ENCODE measurements around the gene SZRD1.

- TF ChIP-seq, protein P1, sequence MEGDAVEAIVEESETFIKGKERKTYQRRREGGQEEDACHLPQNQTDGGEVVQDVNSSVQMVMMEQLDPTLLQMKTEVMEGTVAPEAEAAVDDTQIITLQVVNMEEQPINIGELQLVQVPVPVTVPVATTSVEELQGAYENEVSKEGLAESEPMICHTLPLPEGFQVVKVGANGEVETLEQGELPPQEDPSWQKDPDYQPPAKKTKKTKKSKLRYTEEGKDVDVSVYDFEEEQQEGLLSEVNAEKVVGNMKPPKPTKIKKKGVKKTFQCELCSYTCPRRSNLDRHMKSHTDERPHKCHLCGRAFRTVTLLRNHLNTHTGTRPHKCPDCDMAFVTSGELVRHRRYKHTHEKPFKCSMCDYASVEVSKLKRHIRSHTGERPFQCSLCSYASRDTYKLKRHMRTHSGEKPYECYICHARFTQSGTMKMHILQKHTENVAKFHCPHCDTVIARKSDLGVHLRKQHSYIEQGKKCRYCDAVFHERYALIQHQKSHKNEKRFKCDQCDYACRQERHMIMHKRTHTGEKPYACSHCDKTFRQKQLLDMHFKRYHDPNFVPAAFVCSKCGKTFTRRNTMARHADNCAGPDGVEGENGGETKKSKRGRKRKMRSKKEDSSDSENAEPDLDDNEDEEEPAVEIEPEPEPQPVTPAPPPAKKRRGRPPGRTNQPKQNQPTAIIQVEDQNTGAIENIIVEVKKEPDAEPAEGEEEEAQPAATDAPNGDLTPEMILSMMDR (IDR thresholded peaks at IDR 0.05): no peak
- TF ChIP-seq POLR2A (IDR thresholded peaks at IDR 0.05) (no peak), EP300 (IDR thresholded peaks at IDR 0.05) (no peak)
Observed at GRCh38 chr1:16356867-16357266, 10.2 kb upstream of the SZRD1 start.
